OCI-LY1 (cell line): ENCODE data around the gene RASL12.

Source experiments
- EZH2 ChIP-seq: fragments of 200-600 bp; sonication (generic), shearing (Covaris generic); IDR thresholded peaks from 2 replicates; pipeline ENCODE4 v1.8.0; 2017; ENCODE audit warnings: borderline replicate concordance, mixed run types, mild to moderate bottlenecking, antibody characterized with exemption, low read length, moderate library complexity, mixed read lengths
- TF ChIP-seq, protein P1 (sequence below): fragments of 200-600 bp; sonication (generic), shearing (Covaris generic); IDR thresholded peaks from 2 replicates; pipeline ENCODE4 v1.5.1; 2017; ENCODE audit warnings: mild to moderate bottlenecking, antibody characterized with exemption, low read length, moderate library complexity, mixed read lengths

DNA sequence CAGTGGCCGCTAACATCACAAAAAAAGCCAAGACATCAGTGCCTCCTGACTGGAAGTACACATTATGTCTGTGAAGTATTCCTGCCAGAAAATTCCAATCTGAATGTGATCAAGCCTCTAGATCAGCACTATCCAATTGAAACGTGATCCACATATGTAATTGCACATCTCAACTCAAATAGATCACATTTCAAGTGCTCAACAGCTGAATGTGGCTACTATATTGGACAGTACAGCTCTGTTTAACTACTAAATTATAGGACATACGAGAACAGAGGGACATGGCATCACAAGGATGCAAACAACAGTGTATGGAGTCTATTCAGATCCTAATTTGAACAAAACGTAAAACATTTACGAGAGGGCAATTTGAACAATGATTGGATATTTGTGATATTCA lies 47.8 kb upstream of the RASL12 start:
- TF ChIP-seq, protein P1, sequence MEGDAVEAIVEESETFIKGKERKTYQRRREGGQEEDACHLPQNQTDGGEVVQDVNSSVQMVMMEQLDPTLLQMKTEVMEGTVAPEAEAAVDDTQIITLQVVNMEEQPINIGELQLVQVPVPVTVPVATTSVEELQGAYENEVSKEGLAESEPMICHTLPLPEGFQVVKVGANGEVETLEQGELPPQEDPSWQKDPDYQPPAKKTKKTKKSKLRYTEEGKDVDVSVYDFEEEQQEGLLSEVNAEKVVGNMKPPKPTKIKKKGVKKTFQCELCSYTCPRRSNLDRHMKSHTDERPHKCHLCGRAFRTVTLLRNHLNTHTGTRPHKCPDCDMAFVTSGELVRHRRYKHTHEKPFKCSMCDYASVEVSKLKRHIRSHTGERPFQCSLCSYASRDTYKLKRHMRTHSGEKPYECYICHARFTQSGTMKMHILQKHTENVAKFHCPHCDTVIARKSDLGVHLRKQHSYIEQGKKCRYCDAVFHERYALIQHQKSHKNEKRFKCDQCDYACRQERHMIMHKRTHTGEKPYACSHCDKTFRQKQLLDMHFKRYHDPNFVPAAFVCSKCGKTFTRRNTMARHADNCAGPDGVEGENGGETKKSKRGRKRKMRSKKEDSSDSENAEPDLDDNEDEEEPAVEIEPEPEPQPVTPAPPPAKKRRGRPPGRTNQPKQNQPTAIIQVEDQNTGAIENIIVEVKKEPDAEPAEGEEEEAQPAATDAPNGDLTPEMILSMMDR, result no peak
- no peak for TF ChIP-seq EZH2
